Psoas muscle (tissue), 8 donors: ENCODE results near the gene EXOC3. TPM values are rescaled to one million over a fixed set of nuclear protein-coding genes. Genes with fewer than 3 reads are reported as not detected.

Experiments used
- ATAC-seq, 4 donors: fragments of 200-7000 bp; cut with Tn5 transposase; one replicate each; pipeline ENCODE4 v1.9.1; 2020; ENCODE audit warnings: moderate library complexity in 3 of 4, mild to moderate bottlenecking in 2 of 4
- DNase-seq, 2 donors: peaks; one replicate each; pipeline ENCODE4 v3.0.0-alpha.2; 2020
- H3K27ac ChIP-seq: fragments of 200-600 bp; one replicate; pipeline ENCODE4 v1.8.0; 2022
- H3K27me3 ChIP-seq, 3 donors: fragments of 200-600 bp in 1 of 3; one replicate each; pipeline versions ENCODE4 v1.6.1 to v1.8.0; 2013 to 2022; ENCODE audit warnings: low read length in 2 of 3, mild to moderate bottlenecking in 2 of 3, moderate library complexity in 1 of 3; ENCODE audit not compliant: insufficient read depth in 3 of 3
- H3K36me3 ChIP-seq, 2 donors: fragments of 200-600 bp in 1 of 2; one replicate each; pipeline versions ENCODE4 v1.6.1 to v1.8.0; 2013 to 2022; ENCODE audit warnings: low read depth in 1 of 2, mild to moderate bottlenecking in 1 of 2, moderate library complexity in 1 of 2; ENCODE audit not compliant: insufficient read depth in 1 of 2
- H3K4me1 ChIP-seq: fragments of 200-600 bp; one replicate; pipeline ENCODE4 v1.8.0; 2022
- H3K4me3 ChIP-seq: fragments of 200-600 bp; one replicate; pipeline ENCODE4 v1.8.0; 2022; ENCODE audit warnings: mild to moderate bottlenecking
- H3K9me3 ChIP-seq: fragments of 200-600 bp; one replicate; pipeline ENCODE4 v1.8.0; 2022
- CTCF ChIP-seq: fragments of 200-600 bp; IDR thresholded peaks from one replicate; pipeline ENCODE4 v1.8.0; 2022; ENCODE audit warnings: antibody characterized with exemption
- WGBS, 3 donors: extraction: QIAGEN DNeasy Blood & Tissue Kit; methylation state at CpG; one replicate each; pipeline versions ENCODE4 v1.1.6 to v1.1.7; 2013; 5-methylcytosine and 5-hydroxymethylcytosine counted together
- intact Hi-C, 2 donors: fragments of 100-400 bp; cut with DNase I; formaldehyde crosslinking; loops; one replicate each; pipeline versions ENCODE4 v1.11.0 to v1.14.2; 2022
- polyA plus RNA-seq, 3 donors: library from polyadenylated mRNA; stranded (reverse); fragments of 200-250 nt; gene quantifications; one replicate each; pipeline ENCODE4 v1.2.3, GENCODE V29; 2013
- total RNA-seq, 4 donors: library from RNA; stranded (reverse); fragmentation: NEBNext Ultra II Directional in 2 of 4; extraction: Animal tissue kit (Norgen Biotek cat#: 25700) in 2 of 4; gene quantifications; one replicate each; pipeline versions ENCODE4 v1.2.1 to v1.2.4, GENCODE V29; 2021 to 2023
- donor health status: healthy with polysubstance abuse.
- donor health status: DM: no; HTN: no; CAD: no; lungs with moderate emphysema.
- donor health status: Bipolar disorder and iron deficiency.
- donor health status: healthy.
- donor health status: DM: yes; HTN: yes; CAD: no.
- donor health status: DM: no; HTN: no; CAD: no.
- donor health status: DM: no; HTN: no; CAD: no.
- donor health status: DM: yes; HTN: yes; CAD: no.

Gene EXOC3
- total and polyA plus RNA-seq, 7 donors: 38.2 to 63.4 (median 56.5) TPM

GRCh38 chr5:474840-475661 lies 32.1 kb downstream of the EXOC3 start:
- no peak for ATAC-seq
- no peaks in the 10 kb centered on the region for H3K9me3 ChIP-seq
- peaks cover 0 to 10% of the 10 kb centered on the region in 2 donors for H3K36me3 ChIP-seq
- peak; percentile 30 to 49 for DNase-seq
- H3K27me3 ChIP-seq: peaks cover 0 to 52% (median 33%) of the 10 kb centered on the region in 3 donors
- TF ChIP-seq CTCF: no peak
- intact Hi-C loops: loop anchor here (10.0 kb wide), 1 partner anchor 140 kb away; the partner anchor contains the start of gene CEP72 (in 2 of the 2)
- H3K4me3 ChIP-seq: peak overlapping the region; percentile 38
- no peak overlapping the region for H3K27ac ChIP-seq
- WGBS, 3 donors: 14 to 24% (median 23%) methylated on average over 41 to 50 of the region's 50 CpGs
- H3K4me1 ChIP-seq: peaks cover 14% of the 10 kb centered on the region

DNA sequence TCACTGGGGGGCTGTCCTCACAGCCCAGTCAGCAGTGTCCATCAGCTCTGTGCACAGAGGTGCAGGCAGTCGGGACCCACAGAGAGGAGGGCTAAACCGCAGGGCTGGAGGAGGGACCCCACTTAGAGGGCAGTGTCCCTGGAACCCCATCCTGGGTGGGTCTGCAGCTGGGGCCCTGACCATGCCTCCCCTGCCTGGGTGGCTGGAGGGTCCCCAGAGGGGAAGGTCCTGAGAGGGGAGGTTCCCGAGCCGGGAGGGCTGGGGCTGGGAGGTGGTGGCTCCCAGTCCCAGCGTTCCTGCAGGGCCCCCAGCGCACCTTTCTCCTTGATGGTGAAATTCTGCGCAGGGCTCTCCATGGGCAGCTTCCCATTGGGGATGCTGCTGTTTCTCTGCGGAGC lies 32.7 kb downstream of the EXOC3 start:
- no peak for TF ChIP-seq CTCF
- intact Hi-C loops: loop anchor here (10.0 kb wide), 1 partner anchor 139 kb away; the partner anchor contains the start of gene CEP72 (in 2 of the 2)
- WGBS, 3 donors: 57 to 67% (median 57%) methylated on average over 5 to 8 of the region's 8 CpGs
- H3K4me3 ChIP-seq: no peak overlapping the region
- ATAC-seq (no peak), DNase-seq (peak; percentile 11 to 50)
- H3K27me3 ChIP-seq: peaks cover 0 to 58% (median 33%) of the 10 kb centered on the region in 3 donors
- peaks cover 14% of the 10 kb centered on the region for H3K4me1 ChIP-seq
- H3K36me3 ChIP-seq: peaks cover 0 to 4% of the 10 kb centered on the region in 2 donors
- no peaks in the 10 kb centered on the region for H3K9me3 ChIP-seq
- H3K27ac ChIP-seq: no peak overlapping the region

DNA sequence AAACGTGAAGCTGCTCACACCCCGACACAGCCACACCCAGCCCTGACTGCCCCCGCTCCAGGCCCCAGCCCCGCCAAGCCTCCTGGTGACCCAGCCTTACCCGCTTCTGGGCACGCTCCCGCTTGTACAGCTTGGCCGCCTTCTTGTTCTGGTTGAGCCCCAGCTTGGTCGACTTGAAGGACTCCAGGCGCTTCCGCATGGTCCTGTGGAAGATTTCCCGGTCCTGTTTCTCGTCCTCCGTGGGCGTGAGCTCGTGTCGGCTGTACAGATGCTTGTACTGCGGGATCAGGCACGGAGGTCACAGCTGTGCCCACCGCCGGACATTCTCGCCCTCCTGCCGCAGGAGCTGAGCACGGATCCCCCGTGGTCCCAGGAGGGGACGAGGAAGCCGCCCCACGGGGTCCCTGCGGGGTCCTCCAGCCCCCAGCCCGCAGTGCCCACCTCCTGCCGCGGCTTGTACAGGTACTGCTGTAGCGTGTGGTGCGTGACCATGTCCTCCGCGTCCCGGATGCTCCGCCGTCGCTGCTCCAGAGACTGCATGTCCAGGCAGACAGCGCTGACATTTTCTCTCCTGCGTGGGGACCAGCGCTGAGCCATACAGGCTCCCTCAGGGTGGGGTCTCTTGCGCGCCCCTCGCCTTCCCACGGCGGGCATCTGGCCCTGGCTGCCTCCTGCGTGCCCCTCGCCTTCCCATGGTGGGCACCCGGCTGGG lies 33.3 kb downstream of the EXOC3 start:
- no peak for ATAC-seq
- 67 to 71% (median 67%) methylated on average over 50 to 51 of the region's 51 CpGs for WGBS, 3 donors

DNA sequence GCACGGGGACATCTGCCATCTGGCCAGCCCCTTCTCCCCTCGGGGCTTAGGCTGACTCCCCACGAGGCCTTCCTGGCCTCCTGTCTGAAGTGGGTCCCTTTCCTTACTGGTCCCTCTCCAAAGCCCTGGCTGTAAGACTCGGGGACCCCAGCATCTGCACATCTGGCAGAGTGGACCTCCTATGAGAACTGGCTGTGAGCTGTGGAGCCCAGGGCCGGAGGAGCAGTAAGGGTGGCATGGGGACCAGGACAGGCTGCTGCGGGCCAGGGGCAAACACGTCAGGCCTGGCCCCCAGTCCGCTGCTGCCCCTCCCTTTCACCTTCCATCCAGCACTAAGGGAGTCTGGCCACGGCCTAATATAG lies 33.8 kb downstream of the EXOC3 start:
- Histone ChIP-seq H3K4me1 (peaks cover 13% of the 10 kb centered on the region), H3K27ac (no peak overlapping the region), H3K9me3 (no peaks in the 10 kb centered on the region), H3K4me3 (no peak overlapping the region), H3K36me3 (no peaks in the 10 kb centered on the region), H3K27me3 (peaks cover 0 to 67% (median 35%) of the 10 kb centered on the region in 3 donors)
- intact Hi-C loops: loop anchor here (10.0 kb wide), 1 partner anchor 138 kb away; the partner anchor contains the start of gene CEP72 (in 2 of the 2)
- 43 to 62% (median 54%) methylated on average over 8 to 9 of the region's 9 CpGs for WGBS, 3 donors
- ATAC-seq: no peak
- peak; percentile 10 to 36 for DNase-seq
- no peak for TF ChIP-seq CTCF

More for the DNA sequence above, 33.3 kb downstream of the EXOC3 start:
- peak; percentile 19 to 50 for DNase-seq
- peaks cover 0 to 64% (median 35%) of the 10 kb centered on the region in 3 donors for H3K27me3 ChIP-seq
- H3K4me1 ChIP-seq: peaks cover 14% of the 10 kb centered on the region
- H3K36me3 ChIP-seq: no peaks in the 10 kb centered on the region
- H3K4me3 ChIP-seq: no peak overlapping the region
- intact Hi-C loops: loop anchor here (10.0 kb wide), 1 partner anchor 139 kb away; the partner anchor contains the start of gene CEP72 (in 2 of the 2)
- H3K9me3 ChIP-seq: no peaks in the 10 kb centered on the region
- no peak overlapping the region for H3K27ac ChIP-seq
- TF ChIP-seq CTCF: no peak
